Activated CD4-positive, alpha-beta memory T cell treated with anti-CD3 and anti-CD28 coated beads for 36 hours (primary cell): ENCODE data around the gene ASIC3. TPM values are rescaled to one million over a fixed set of nuclear protein-coding genes. Genes with fewer than 3 reads are reported as not detected.
"Not testable (repeated sequence)": the region's sequence is repeated elsewhere in the genome, so short reads cannot be mapped to it uniquely, and the experiment has no call there.

Experiments used
- CTCF ChIA-PET: fragments of 350-600 bp; sonication (Branson Sonifier 250); formaldehyde crosslinking; loops from one replicate; lab custom pipeline; 2021; ENCODE audit warnings: antibody characterized with exemption, inconsistent platforms; lab: Charles Lee
- POLR2A ChIA-PET: fragments of 350-600 bp; sonication (Branson Sonifier 250); formaldehyde crosslinking; loops from one replicate; lab custom pipeline; 2021; ENCODE audit warnings: antibody characterized with exemption; lab: Charles Lee
- DNase-seq: peaks from one replicate; pipeline ENCODE4 v3.0.0-alpha.2; 2020
- H3K27ac Mint-ChIP-seq: one replicate; pipeline ENCODE4 v1.8.0; 2021; ENCODE audit warnings: mixed read lengths
- H3K27me3 Mint-ChIP-seq: one replicate; pipeline ENCODE4 v1.8.0; 2021; ENCODE audit warnings: mixed read lengths
- H3K36me3 Mint-ChIP-seq: one replicate; pipeline ENCODE4 v1.8.0; 2021; ENCODE audit warnings: mixed read lengths
- H3K4me1 Mint-ChIP-seq: one replicate; pipeline ENCODE4 v1.8.0; 2021; ENCODE audit warnings: low read depth, mixed read lengths
- H3K4me3 Mint-ChIP-seq: one replicate; pipeline ENCODE4 v1.8.0; 2021; ENCODE audit warnings: mild to moderate bottlenecking, mixed read lengths
- H3K9me3 Mint-ChIP-seq: one replicate; pipeline ENCODE4 v1.8.0; 2021; ENCODE audit warnings: mixed read lengths
- intact Hi-C: fragments of 100-400 bp; cut with micrococcal nuclease; formaldehyde crosslinking; loops from one replicate; pipeline ENCODE4 v1.15.1; 2023
- total RNA-seq, 2 experiments: library from RNA; stranded (reverse); gene quantifications; one replicate each; pipeline ENCODE4 v1.2.3, GENCODE V29; 2021

The ASIC3 gene
- total RNA-seq, 2 experiments from 2014 or later, result 5.3 to 7.6 TPM

GRCh38 chr7:151023232-151023631, 25.1 kb upstream of the ASIC3 start:
- H3K4me3 Mint-ChIP-seq, result no peak overlapping the region
- ChIA-PET POLR2A (interaction anchor here (1.2 kb wide), 1 partner anchor 12 kb away, joined by 4 read pairs; no protein-coding TSS in a partner anchor), CTCF (no interaction called here)
- H3K36me3 Mint-ChIP-seq, result no peaks in the 10 kb centered on the region
- H3K4me1 Mint-ChIP-seq, result peaks cover 17% of the 10 kb centered on the region
- peaks cover 11% of the 10 kb centered on the region for H3K27me3 Mint-ChIP-seq
- DNase-seq, result no peak
- H3K9me3 Mint-ChIP-seq, result no peaks in the 10 kb centered on the region
- H3K27ac Mint-ChIP-seq, result no peak overlapping the region
- intact Hi-C loops, result no loop called here

GRCh38 chr7:151024435-151025056, 23.8 kb upstream of the ASIC3 start, which contains the start of gene ATG9B:
ATG9B (minus strand) TSS chr7:151024494; CDS start chr7:151024423, 71 bp downstream.
- ChIA-PET CTCF (no interaction called here), POLR2A (interaction anchor here (1.2 to 1.7 kb wide), 3 partner anchors 11 to 56 kb away, joined by 3 to 4 read pairs (median 4); partner anchors contain the start of gene FASTK)
- Mint-ChIP-seq H3K27me3 (peaks cover 5% of the 10 kb centered on the region), H3K4me3 (no peak within 1 kb of the TSS), H3K9me3 (no peaks in the 10 kb centered on the region), H3K36me3 (peaks cover 2% of the 10 kb centered on the region), H3K27ac (no peak within 1 kb of the TSS), H3K4me1 (peaks cover 15% of the 10 kb centered on the region)
- no peak for DNase-seq
- intact Hi-C loops, result no loop called here

GRCh38 chr7:151025924-151026671, 22.2 kb upstream of the ASIC3 start:
- Mint-ChIP-seq H3K4me3 (no peak overlapping the region), H3K36me3 (peaks cover 2% of the 10 kb centered on the region), H3K4me1 (peaks cover 18% of the 10 kb centered on the region), H3K27ac (no peak overlapping the region), H3K9me3 (no peaks in the 10 kb centered on the region), H3K27me3 (peaks cover 2% of the 10 kb centered on the region)
- ChIA-PET POLR2A (interaction anchor here (1.0 to 1.7 kb wide), 2 partner anchors 16 to 55 kb away, joined by 3 read pairs; partner anchors contain the start of gene FASTK), CTCF (interaction anchor here (1.2 kb wide), 1 partner anchor 8 kb away, joined by 7 read pairs; no protein-coding TSS in a partner anchor)
- intact Hi-C loops, result no loop called here
- no peak for DNase-seq

- Mint-ChIP-seq H3K4me1 (peaks cover 18% of the 10 kb centered on the region), H3K4me3 (peak overlapping the region; percentile 94), H3K27ac (peak overlapping the region; percentile 90)
- H3K27me3 Mint-ChIP-seq, intact Hi-C loops, H3K9me3 Mint-ChIP-seq, H3K36me3 Mint-ChIP-seq, DNase-seq: not testable (repeated sequence)
- ChIA-PET POLR2A (interaction anchor here (1.0 to 1.5 kb wide), 4 partner anchors 9 to 17 kb away, joined by 3 to 11 read pairs (median 9); no protein-coding TSS in a partner anchor), CTCF (interaction anchor here (1.2 to 3.2 kb wide), 11 partner anchors 8 to 97 kb away, joined by 5 to 33 read pairs (median 7); partner anchors contain the start of genes SLC4A2 and TMUB1)
Measured at GRCh38 chr7:151026771-151027727, 21.3 kb upstream of the ASIC3 start.

GRCh38 chr7:151027728-151028130, 20.6 kb upstream of the ASIC3 start:
- not testable (repeated sequence) for H3K27me3 Mint-ChIP-seq, DNase-seq, H3K36me3 Mint-ChIP-seq, H3K9me3 Mint-ChIP-seq
- peak overlapping the region; percentile 90 for H3K27ac Mint-ChIP-seq
- ChIA-PET POLR2A (interaction anchor here (1.5 kb wide), 3 partner anchors 9 to 17 kb away, joined by 9 to 11 read pairs (median 9); no protein-coding TSS in a partner anchor), CTCF (interaction anchor here (0.7 to 3.2 kb wide), 19 partner anchors 9 to 249 kb away, joined by 3 to 33 read pairs (median 6); partner anchors contain the start of genes SLC4A2 and TMUB1)
- peaks cover 18% of the 10 kb centered on the region for H3K4me1 Mint-ChIP-seq
- intact Hi-C loops, result loop anchor here (1.0 to 2.0 kb wide), 5 partner anchors 12 to 83 kb away; partner anchors contain the start of gene TMUB1
- peak overlapping the region; percentile 94 for H3K4me3 Mint-ChIP-seq

GRCh38 chr7:151028131-151028947, 20.0 kb upstream of the ASIC3 start, which contains the start of gene ABCB8:
ABCB8 (plus strand) TSS chr7:151028450; CDS start chr7:151028516, 66 bp downstream.
- Mint-ChIP-seq H3K36me3 (peaks cover 2% of the 10 kb centered on the region), H3K9me3 (no peaks in the 10 kb centered on the region), H3K27me3 (no peaks in the 10 kb centered on the region), H3K27ac (peak within 1 kb of the TSS; percentile 90), H3K4me3 (peak within 1 kb of the TSS; percentile 94), H3K4me1 (peaks cover 18% of the 10 kb centered on the region)
- DNase-seq, result peak; percentile 99
- ChIA-PET POLR2A (interaction anchor here (0.7 to 1.5 kb wide), 4 partner anchors 10 to 18 kb away, joined by 3 to 11 read pairs (median 9); no protein-coding TSS in a partner anchor), CTCF (interaction anchor here (0.7 to 3.2 kb wide), 24 partner anchors 9 to 250 kb away, joined by 3 to 33 read pairs (median 5); partner anchors contain the start of genes SLC4A2 and TMUB1)
- intact Hi-C loops, result loop anchor here (1.0 to 2.0 kb wide), 5 partner anchors 11 to 82 kb away; partner anchors contain the start of gene TMUB1

- ChIA-PET CTCF (interaction anchor here (0.9 to 3.2 kb wide), 18 partner anchors 10 to 250 kb away, joined by 3 to 33 read pairs (median 5); partner anchors contain the start of gene TMUB1), POLR2A (interaction anchor here (0.6 to 1.5 kb wide), 5 partner anchors 10 to 35 kb away, joined by 3 to 11 read pairs (median 9); no protein-coding TSS in a partner anchor)
- DNase-seq, result no peak
- intact Hi-C loops, result loop anchor here (1.0 to 2.0 kb wide), 5 partner anchors 10 to 82 kb away; partner anchors contain the start of gene TMUB1
- peak overlapping the region; percentile 90 for H3K27ac Mint-ChIP-seq
- H3K27me3 Mint-ChIP-seq, result no peaks in the 10 kb centered on the region
- peak overlapping the region; percentile 94 for H3K4me3 Mint-ChIP-seq
- peaks cover 18% of the 10 kb centered on the region for H3K4me1 Mint-ChIP-seq
- no peaks in the 10 kb centered on the region for H3K9me3 Mint-ChIP-seq
- H3K36me3 Mint-ChIP-seq, result peaks cover 2% of the 10 kb centered on the region
Measured at GRCh38 chr7:151028948-151029501, 19.3 kb upstream of the ASIC3 start.

GRCh38 chr7:151031011-151031410, 17.3 kb upstream of the ASIC3 start:
- intact Hi-C loops, result no loop called here
- Mint-ChIP-seq H3K9me3 (no peaks in the 10 kb centered on the region), H3K4me1 (peaks cover 18% of the 10 kb centered on the region), H3K27me3 (no peaks in the 10 kb centered on the region), H3K4me3 (no peak overlapping the region), H3K36me3 (peaks cover 2% of the 10 kb centered on the region), H3K27ac (no peak overlapping the region)
- ChIA-PET POLR2A (no interaction called here), CTCF (interaction anchor here (0.6 kb wide), 1 partner anchor 131 kb away, joined by 4 read pairs; no protein-coding TSS in a partner anchor)
- no peak for DNase-seq

GRCh38 chr7:151032936-151033863, 15.1 kb upstream of the ASIC3 start:
- CTCF ChIA-PET, result interaction anchor here (0.8 to 2.2 kb wide), 2 partner anchors 8 to 15 kb away, joined by 3 to 12 read pairs; no protein-coding TSS in a partner anchor
- no peak for DNase-seq
- Mint-ChIP-seq H3K27me3 (no peaks in the 10 kb centered on the region), H3K9me3 (no peaks in the 10 kb centered on the region), H3K27ac (no peak overlapping the region), H3K4me3 (no peak overlapping the region), H3K4me1 (peaks cover 9% of the 10 kb centered on the region), H3K36me3 (peaks cover 11% of the 10 kb centered on the region)
- intact Hi-C loops, result no loop called here
- POLR2A ChIA-PET, result no interaction called here
